CMK (cell line): ENCODE results near the gene C5AR2.
"Not testable (repeated sequence)": the region's sequence is repeated elsewhere in the genome, so short reads cannot be mapped to it uniquely, and the experiment has no call there.

Source experiments
- DNase-seq: peaks from one replicate; pipeline ENCODE4 v3.0.0-alpha.2; 2010; ENCODE audit warnings: low read depth

C5AR2 gene

DNA sequence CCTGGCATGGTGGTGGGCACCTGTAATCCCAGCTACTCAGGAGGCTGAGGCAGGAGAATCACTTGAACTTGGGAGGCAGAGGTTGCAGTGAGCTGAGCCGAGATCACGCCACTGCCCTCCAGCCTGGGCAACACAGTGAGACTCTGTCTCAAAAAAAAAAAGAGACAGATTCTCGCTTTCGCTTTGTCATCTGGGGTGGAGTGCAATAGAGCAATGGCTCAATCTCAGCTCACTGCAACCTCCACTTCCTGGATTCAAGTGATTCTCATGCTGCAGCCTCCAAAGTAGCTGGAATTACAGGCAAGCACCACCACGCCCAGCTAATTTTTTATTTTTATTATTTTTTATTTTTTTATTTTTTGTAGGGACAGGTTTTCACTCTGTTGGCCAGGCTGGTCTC is 56.7 kb downstream of the C5AR2 start:
- not testable (repeated sequence) for DNase-seq

DNA sequence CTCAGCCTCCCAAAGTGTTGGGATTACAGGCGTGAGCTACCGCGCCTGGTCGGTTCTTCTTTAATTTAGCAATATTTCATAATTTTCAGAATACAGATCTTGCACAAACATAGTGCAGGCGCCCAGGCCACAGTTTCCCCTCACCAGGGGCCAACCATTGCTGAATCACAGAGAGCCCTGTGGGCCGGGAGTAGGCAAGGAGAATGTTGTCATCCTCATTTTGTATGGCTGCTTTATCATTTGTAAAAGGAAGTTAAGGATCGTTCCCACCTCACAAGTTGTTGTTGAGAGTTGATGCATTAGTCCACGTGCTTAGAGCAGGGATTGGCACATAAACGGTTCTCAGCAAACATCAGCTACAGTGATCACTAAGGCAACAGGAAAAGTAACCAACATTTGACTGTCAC is 57.2 kb downstream of the C5AR2 start:
- no peak for DNase-seq

- DNase-seq = no peak
Observed at GRCh38 chr19:47390533-47391488, 58.8 kb downstream of the C5AR2 start.

DNA sequence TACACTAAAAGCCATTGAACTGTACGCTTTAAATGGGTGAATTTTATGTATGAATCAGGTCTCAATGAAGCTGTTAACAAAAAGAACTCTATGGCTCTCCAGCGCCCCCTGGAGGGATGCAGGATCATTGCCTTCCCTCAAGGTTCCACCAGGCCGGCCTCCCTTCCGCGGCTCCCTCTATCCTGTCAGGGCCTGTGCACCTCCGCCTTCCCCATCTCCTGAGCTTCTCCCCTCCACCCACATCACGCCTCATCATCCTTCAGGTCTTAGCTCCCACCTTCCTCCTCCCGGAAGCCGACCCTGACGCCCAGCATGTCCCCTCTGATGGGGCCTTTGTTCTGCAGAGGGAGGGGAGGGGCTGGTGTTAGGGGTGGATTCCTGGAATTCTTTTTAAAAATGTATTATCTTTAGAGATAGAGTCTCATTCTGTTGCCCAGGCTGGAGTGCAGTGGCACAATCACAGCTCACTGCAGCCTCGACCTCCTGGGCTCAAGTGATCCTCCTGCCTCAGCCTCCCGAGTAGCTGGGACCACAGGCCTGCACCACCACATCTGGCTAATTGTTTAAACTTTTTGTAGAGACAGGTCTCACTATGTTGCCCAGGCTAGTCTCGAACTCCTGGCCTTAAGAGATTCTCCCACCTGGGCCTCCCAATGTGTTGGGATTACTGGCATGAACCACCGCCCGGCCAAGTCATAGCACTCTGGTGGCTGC is 59.7 kb downstream of the C5AR2 start:
- DNase-seq = peak; percentile 34
